Measurements from ENCODE around the gene ZNF608. TPM values are rescaled to one million over a fixed set of nuclear protein-coding genes. Genes with fewer than 3 reads are reported as not detected.

ZNF608 gene
- total and polyA plus RNA-seq, 9 of the 15 experiments (the other 6 are each of a cell fraction or from before 2014, with no cell fraction given) = 0.38 to 1.5 (median 1.00) TPM

- TF ChIP-seq THRB (CRISPR knock-in tag; conservative IDR thresholded peaks at IDR 0.05) (no peak), ZBTB2 (IDR thresholded peaks at IDR 0.05) (no peak), NR2F6 (CRISPR knock-in tag; IDR thresholded peaks at IDR 0.05) (no peak), BRF2 (IDR thresholded peaks at IDR 0.05; ENCODE audit: borderline replicate concordance, insufficient read depth, insufficient read length) (no peak), ETV5 (CRISPR knock-in tag; IDR thresholded peaks at IDR 0.05; ENCODE audit: low read depth) (no peak), FOXK2 (conservative IDR thresholded peaks at IDR 0.05 in 1 of 2, IDR thresholded peaks at IDR 0.05 in 1 of 2; ENCODE audit: low read depth in 2 of 2) (no peak)
These were observed 18.7 kb upstream of the ZNF608 start (continued) for GRCh38 chr5:124764992-124765611.
